HG03280 (cell line): ENCODE measurements around the gene UBXN7.
A peak's percentile ranks its signal among the peaks of the same experiment; 100 is the strongest.
"Not testable (repeated sequence)": the region's sequence is repeated elsewhere in the genome, so short reads cannot be mapped to it uniquely, and the experiment has no call there.

Experiments
- ATAC-seq: cut with Tn5 transposase; IDR thresholded peaks from one replicate; pipeline ENCODE4 v1.9.1; 2021; ENCODE audit warnings: mild to moderate bottlenecking, moderate library complexity; ENCODE audit not compliant: unreplicated experiment

UBXN7 gene

GRCh38 chr3:196321162-196321561, 111.1 kb downstream of the UBXN7 start:
- ATAC-seq, result no peak

- ATAC-seq, result no peak
Observed at GRCh38 chr3:196320137-196320536, 112.1 kb downstream of the UBXN7 start.

- peak; percentile 90 for ATAC-seq
Observed at GRCh38 chr3:196317687-196318467, 114.3 kb downstream of the UBXN7 start, which contains the start of gene DYNLT2B. TSS of gene DYNLT2B (minus strand) at chr3:196318240. CDS start at chr3:196318152, 88 bp downstream.

- ATAC-seq, result not testable (repeated sequence)
Observed at GRCh38 chr3:196316799-196317686, 115.2 kb downstream of the UBXN7 start.

- ATAC-seq, result no peak
Observed at GRCh38 chr3:196315821-196316220, 116.4 kb downstream of the UBXN7 start.

- ATAC-seq, result no peak
Observed at GRCh38 chr3:196314597-196314996, 117.6 kb downstream of the UBXN7 start.

- ATAC-seq, result not testable (repeated sequence)
Observed at GRCh38 chr3:196314086-196314485, 118.1 kb downstream of the UBXN7 start.

GRCh38 chr3:196302960-196303359, 129.3 kb downstream of the UBXN7 start:
- not testable (repeated sequence) for ATAC-seq

GRCh38 chr3:196302551-196302950, 129.7 kb downstream of the UBXN7 start:
- not testable (repeated sequence) for ATAC-seq

GRCh38 chr3:196298521-196298920, 133.7 kb downstream of the UBXN7 start:
- ATAC-seq, result no peak
